GM13976 (cell line): Measurements from ENCODE around the gene NCAN.
"Not testable (repeated sequence)": the region's sequence is repeated elsewhere in the genome, so short reads cannot be mapped to it uniquely, and the experiment has no call there.

Experiments
- DNase-seq: peaks from one replicate; pipeline ENCODE4 v3.0.0; 2012; ENCODE audit warnings: low spot score
- in situ Hi-C: fragments of 300-500 bp; cut with MboI; formaldehyde crosslinking; loops from one replicate; pipeline ENCODE4 v1.12.0; 2022; ENCODE audit warnings: low sequenced_read_pairs, mixed read lengths, inconsistent platforms; ENCODE audit not compliant: unreplicated experiment
- TF ChIP-seq, protein P1 (sequence below): IDR thresholded peaks from 2 replicates; pipeline ENCODE4 v1.5.1; 2012; ENCODE audit warnings: borderline replicate concordance, mild to moderate bottlenecking; ENCODE audit not compliant: insufficient read depth; ENCODE audit errors: extremely low read depth, missing control alignments, control extremely low read depth

The NCAN gene

DNA sequence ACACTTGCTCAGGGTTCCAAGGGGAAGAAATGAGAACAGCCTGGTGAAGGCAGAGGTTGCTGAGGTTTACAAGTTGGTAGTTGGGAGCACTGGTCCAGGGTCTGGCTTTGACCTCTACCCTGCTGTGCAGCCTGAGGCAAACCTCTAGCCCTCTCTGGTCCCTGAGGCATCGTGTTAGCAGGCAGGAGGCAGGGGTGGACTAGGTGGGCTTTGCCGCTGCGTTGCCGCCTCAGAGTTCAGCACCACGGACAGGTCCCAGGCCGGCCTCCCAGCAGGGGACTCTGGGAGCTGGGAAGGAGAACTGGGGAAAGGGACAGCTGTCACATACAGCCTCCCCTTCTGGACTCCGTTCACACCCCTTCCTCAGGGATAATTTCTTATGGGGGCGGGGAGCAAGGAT is 3.1 kb downstream of the NCAN start:
- in situ Hi-C loops, result no loop called here

GRCh38 chr19:19215792-19216191 is 4.0 kb downstream of the NCAN start:
- in situ Hi-C loops, result no loop called here
- TF ChIP-seq, protein P1, sequence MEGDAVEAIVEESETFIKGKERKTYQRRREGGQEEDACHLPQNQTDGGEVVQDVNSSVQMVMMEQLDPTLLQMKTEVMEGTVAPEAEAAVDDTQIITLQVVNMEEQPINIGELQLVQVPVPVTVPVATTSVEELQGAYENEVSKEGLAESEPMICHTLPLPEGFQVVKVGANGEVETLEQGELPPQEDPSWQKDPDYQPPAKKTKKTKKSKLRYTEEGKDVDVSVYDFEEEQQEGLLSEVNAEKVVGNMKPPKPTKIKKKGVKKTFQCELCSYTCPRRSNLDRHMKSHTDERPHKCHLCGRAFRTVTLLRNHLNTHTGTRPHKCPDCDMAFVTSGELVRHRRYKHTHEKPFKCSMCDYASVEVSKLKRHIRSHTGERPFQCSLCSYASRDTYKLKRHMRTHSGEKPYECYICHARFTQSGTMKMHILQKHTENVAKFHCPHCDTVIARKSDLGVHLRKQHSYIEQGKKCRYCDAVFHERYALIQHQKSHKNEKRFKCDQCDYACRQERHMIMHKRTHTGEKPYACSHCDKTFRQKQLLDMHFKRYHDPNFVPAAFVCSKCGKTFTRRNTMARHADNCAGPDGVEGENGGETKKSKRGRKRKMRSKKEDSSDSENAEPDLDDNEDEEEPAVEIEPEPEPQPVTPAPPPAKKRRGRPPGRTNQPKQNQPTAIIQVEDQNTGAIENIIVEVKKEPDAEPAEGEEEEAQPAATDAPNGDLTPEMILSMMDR, result no peak
- no peak for DNase-seq

More for the DNA sequence above, 3.1 kb downstream of the NCAN start:
- TF ChIP-seq, protein P1, result no peak
- DNase-seq, result peak; percentile 69

GRCh38 chr19:19217099-19217498 is 5.3 kb downstream of the NCAN start:
- in situ Hi-C loops, result no loop called here
- TF ChIP-seq, protein P1, result no peak
- no peak for DNase-seq

GRCh38 chr19:19218911-19219310 is 7.2 kb downstream of the NCAN start:
- TF ChIP-seq, protein P1, result no peak

DNA sequence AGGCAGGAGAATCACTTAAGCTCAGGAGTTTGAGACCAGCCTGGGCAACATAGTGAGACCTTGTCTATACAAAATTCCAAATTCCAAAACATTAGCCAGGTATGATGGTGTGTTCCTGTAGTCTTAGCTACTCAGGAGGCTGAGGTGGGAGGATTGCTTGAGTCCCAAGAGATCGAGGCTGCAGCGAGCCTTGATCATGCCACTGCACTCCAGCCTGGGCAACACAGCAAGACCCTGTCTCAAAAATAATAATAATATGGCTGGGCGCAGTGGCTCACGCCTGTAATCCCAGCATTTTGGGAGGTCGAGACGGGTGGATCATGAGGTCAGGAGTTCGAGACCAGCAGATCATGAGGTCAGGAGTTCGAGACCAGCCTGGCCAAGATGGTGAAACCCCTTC is 9.2 kb downstream of the NCAN start:
- DNase-seq, in situ Hi-C loops: not testable (repeated sequence)

More at GRCh38 chr19:19218911-19219310, 7.2 kb downstream of the NCAN start:
- DNase-seq, result no peak
- in situ Hi-C loops, result no loop called here

DNA sequence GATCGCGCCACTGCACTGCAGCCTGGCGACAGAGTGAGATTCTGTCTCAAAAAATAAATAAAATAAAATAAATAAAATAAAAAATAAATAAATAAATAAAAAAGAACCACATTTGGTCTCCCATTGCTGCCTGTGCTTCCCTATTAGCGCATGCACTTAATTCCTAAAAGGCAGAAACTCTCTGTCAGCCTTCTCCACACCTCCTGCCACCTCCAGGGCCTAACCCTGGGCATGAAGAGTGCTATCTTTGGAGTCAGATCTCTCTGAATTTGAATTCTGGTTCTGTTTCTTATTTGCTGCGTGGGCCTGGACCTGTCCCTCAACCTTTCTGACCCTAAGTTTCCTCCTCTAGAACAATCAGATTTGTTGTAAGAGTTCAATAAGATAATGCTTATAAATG is 11.3 kb downstream of the NCAN start:
- in situ Hi-C loops, result no loop called here
- DNase-seq, result no peak
- TF ChIP-seq, protein P1, result no peak

DNA sequence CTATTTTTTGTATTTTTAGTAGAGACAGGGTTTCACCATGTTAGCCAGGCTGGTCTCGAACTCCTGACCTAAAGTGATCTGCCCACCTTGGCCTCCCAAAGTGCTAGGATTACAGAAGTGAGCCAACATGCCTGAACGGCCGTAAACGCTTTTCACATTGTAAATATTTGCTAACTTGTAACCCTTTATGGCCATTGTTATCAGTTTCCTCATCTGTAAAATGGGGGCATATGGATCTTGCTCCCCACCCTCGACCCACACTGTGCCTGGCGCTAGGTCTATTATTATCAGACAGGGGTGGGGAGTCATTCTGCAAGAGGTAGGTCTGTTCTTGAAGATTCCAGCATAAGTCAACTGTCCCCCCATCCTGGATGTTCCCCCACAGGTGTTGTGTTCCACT is 11.9 kb downstream of the NCAN start:
- no peak for DNase-seq
- TF ChIP-seq, protein P1, result no peak
- in situ Hi-C loops, result no loop called here
